H1 (cell line): ENCODE data around the gene PPP1R1A. TPM values are rescaled to one million over a fixed set of nuclear protein-coding genes. Genes with fewer than 3 reads are reported as not detected.

Source experiments
- CTCF ChIA-PET: fragments of 300-600 bp; sonication (Branson Sonifier 250); formaldehyde crosslinking; loops from one replicate; lab custom pipeline; 2021; ENCODE audit not compliant: partially characterized antibody; lab: Charles Lee
- POLR2A ChIA-PET: fragments of 300-600 bp; sonication (Branson Sonifier 250); formaldehyde crosslinking; loops from one replicate; lab custom pipeline; 2021; ENCODE audit warnings: inconsistent platforms; ENCODE audit not compliant: partially characterized antibody; lab: Charles Lee
- DNase-seq, 2 experiments: peaks; one replicate each; pipeline versions ENCODE4 v3.0.0 to v3.0.0-alpha.2; 2010 to 2022; ENCODE audit warnings: low spot score in 2 of 2, low read depth in 1 of 2, mixed read lengths in 1 of 2
- FAIRE-seq: peaks from 2 replicates; lab custom pipeline; 2011; peaks lifted over from hg19 to GRCh38; lab: Jason Lieb, UNC
- H2AFZ ChIP-seq: 2 replicates; pipeline ENCODE4 v1.8.1; 2012; ENCODE audit warnings: low read length, inconsistent platforms
- H2AK5ac ChIP-seq: 2 replicates; pipeline ENCODE4 v1.6.1; 2013; ENCODE audit warnings: low read depth, low read length
- H2BK120ac ChIP-seq: replicated peaks from 2 replicates; pipeline ENCODE3; 2013; ENCODE audit warnings: low read depth, low read length, inconsistent platforms
- H2BK12ac ChIP-seq: 2 replicates; pipeline ENCODE4 v1.6.1; 2013; ENCODE audit warnings: low read depth, low read length
- H2BK15ac ChIP-seq: 2 replicates; pipeline ENCODE4 v1.6.1; 2013; ENCODE audit warnings: low read length
- H2BK20ac ChIP-seq: 2 replicates; pipeline ENCODE4 v1.6.1; 2013; ENCODE audit warnings: low read length
- H2BK5ac ChIP-seq: 2 replicates; pipeline ENCODE4 v1.6.1; 2013; ENCODE audit warnings: low read depth, low read length
- H3K14ac ChIP-seq: 2 replicates; pipeline ENCODE4 v1.6.1; 2013; ENCODE audit warnings: inconsistent platforms; ENCODE audit not compliant: insufficient read length
- H3K18ac ChIP-seq: 2 replicates; pipeline ENCODE4 v1.6.1; 2013; ENCODE audit warnings: low read length; ENCODE audit errors: extremely low read depth
- H3K23ac ChIP-seq: 2 replicates; pipeline ENCODE4 v1.6.1; 2013; ENCODE audit warnings: inconsistent platforms; ENCODE audit not compliant: insufficient read length
- H3K23me2 ChIP-seq: 2 replicates; pipeline ENCODE4 v1.6.1; 2013; ENCODE audit warnings: low read depth, low read length
- H3K27ac ChIP-seq: 2 replicates; pipeline ENCODE4 v1.6.1; 2011; ENCODE audit warnings: low read depth, low read length, inconsistent platforms
- H3K27me3 ChIP-seq, 4 experiments: replicated peaks in 1 of 4; 1 replicate in 1 of 4; 2 replicates in 3 of 4; pipeline versions ENCODE4 v1.6.1 to v1.8.1; 2011 to 2013; ENCODE audit warnings: low read length in 3 of 4, mild to moderate bottlenecking in 3 of 4, inconsistent platforms in 2 of 4, mixed read lengths in 2 of 4, moderate library complexity in 1 of 4; ENCODE audit not compliant: control insufficient read depth in 3 of 4, insufficient read depth in 3 of 4; ENCODE audit errors: extremely low read depth in 1 of 4
- H3K36me3 ChIP-seq, 4 experiments: 2 replicates each; pipeline versions ENCODE4 v1.6.1 to v1.8.1; 2011 to 2013; ENCODE audit warnings: mild to moderate bottlenecking in 4 of 4, low read length in 3 of 4, moderate library complexity in 2 of 4, control low read depth in 1 of 4, inconsistent platforms in 1 of 4; ENCODE audit not compliant: insufficient read depth in 4 of 4, control insufficient read depth in 2 of 4
- H3K4ac ChIP-seq: replicated peaks from 2 replicates; pipeline ENCODE3; 2013; ENCODE audit warnings: low read length, low read depth, mixed read lengths, inconsistent platforms; ENCODE audit not compliant: insufficient read length
- H3K4me1 ChIP-seq, 4 experiments: replicated peaks in 1 of 4; 1 replicate in 1 of 4; 2 replicates in 3 of 4; pipeline versions ENCODE4 v1.6.1 to v1.8.1; 2011 to 2013; ENCODE audit warnings: low read length in 3 of 4, inconsistent platforms in 2 of 4, mixed read lengths in 1 of 4; ENCODE audit not compliant: insufficient read depth in 4 of 4, control insufficient read depth in 3 of 4
- H3K4me2 ChIP-seq, 2 experiments: 2 replicates each; pipeline versions ENCODE4 v1.6.1 to v1.8.1; 2011 to 2013; ENCODE audit warnings: low read depth in 2 of 2, low read length in 2 of 2, control low read depth in 1 of 2, inconsistent platforms in 1 of 2, mild to moderate bottlenecking in 1 of 2; ENCODE audit not compliant: insufficient read depth in 1 of 2
- H3K4me3 ChIP-seq, 4 experiments: fragments of 200-600, 300-600 bp in 1 of 4; sonication (generic), shearing (Covaris generic), sonication (Bioruptor Twin) in 1 of 4; 2 replicates each; pipeline versions ENCODE4 v1.5.1 to v1.8.1; 2011 to 2016; ENCODE audit warnings: low read length in 4 of 4, low read depth in 3 of 4, control low read depth in 2 of 4, inconsistent platforms in 2 of 4, mild to moderate bottlenecking in 2 of 4, mixed read lengths in 1 of 4, moderate library complexity in 1 of 4; ENCODE audit not compliant: insufficient read depth in 2 of 4; ENCODE audit errors: extremely low read depth in 1 of 4
- H3K56ac ChIP-seq: replicated peaks from 2 replicates; pipeline ENCODE3; 2013; ENCODE audit warnings: low read depth, mild to moderate bottlenecking, mixed read lengths, low read length, inconsistent platforms; ENCODE audit not compliant: insufficient read length
- H3K79me1 ChIP-seq: 2 replicates; pipeline ENCODE4 v1.6.1; 2013; ENCODE audit warnings: low read depth, low read length, control low read depth
- H3K79me2 ChIP-seq, 2 experiments: 2 replicates each; pipeline versions ENCODE4 v1.6.1 to v1.8.1; 2012 to 2013; ENCODE audit warnings: low read length in 2 of 2, mild to moderate bottlenecking in 2 of 2, inconsistent platforms in 1 of 2; ENCODE audit not compliant: insufficient read depth in 2 of 2, control insufficient read depth in 1 of 2
- H3K9ac ChIP-seq, 4 experiments: replicated peaks in 1 of 4; 1 replicate in 1 of 4; 2 replicates in 3 of 4; pipeline versions ENCODE4 v1.6.1 to v1.8.1; 2011 to 2013; ENCODE audit warnings: low read depth in 3 of 4, low read length in 3 of 4, control low read depth in 2 of 4, mild to moderate bottlenecking in 2 of 4, moderate library complexity in 2 of 4, inconsistent platforms in 1 of 4; ENCODE audit errors: extremely low read depth in 1 of 4
- H3K9me3 ChIP-seq, 2 experiments: 2 replicates each; pipeline versions ENCODE4 v1.6.1 to v1.8.1; 2012 to 2013; ENCODE audit warnings: mild to moderate bottlenecking in 2 of 2, moderate library complexity in 2 of 2, control low read depth in 1 of 2, inconsistent platforms in 1 of 2, low read depth in 1 of 2, low read length in 1 of 2, mixed read lengths in 1 of 2; ENCODE audit not compliant: insufficient read depth in 2 of 2
- H4K20me1 ChIP-seq, 2 experiments: replicated peaks in 1 of 2; 2 replicates each; pipeline versions ENCODE3 to v1.8.1; 2011 to 2013; ENCODE audit warnings: inconsistent platforms in 2 of 2, low read length in 2 of 2, mild to moderate bottlenecking in 1 of 2; ENCODE audit not compliant: insufficient read depth in 2 of 2, control insufficient read depth in 1 of 2
- H4K5ac ChIP-seq: 2 replicates; pipeline ENCODE4 v1.6.1; 2013; ENCODE audit warnings: low read length, low read depth, mixed read lengths, inconsistent platforms; ENCODE audit not compliant: insufficient read length
- H4K8ac ChIP-seq: 2 replicates; pipeline ENCODE4 v1.8.0; 2013; ENCODE audit warnings: mild to moderate bottlenecking, moderate library complexity, low read length, inconsistent platforms; ENCODE audit not compliant: insufficient read depth; ENCODE audit errors: extremely low read depth
- H4K91ac ChIP-seq: replicated peaks from 2 replicates; pipeline ENCODE3; 2013; ENCODE audit warnings: low read length, mixed read lengths, inconsistent platforms; ENCODE audit not compliant: insufficient read length
- RFX5 ChIP-seq: IDR thresholded peaks from 2 replicates; pipeline ENCODE4 v1.6.1; 2011; ENCODE audit warnings: low read depth, low read length, improper control_type of control experiment, borderline replicate concordance
- WGBS, 2 experiments: shearing (Covaris generic) in 1 of 2; methylation state at CpG; one replicate each; pipeline versions ENCODE4 v1.1.6 to v1.1.7; 2013 to 2015; ENCODE audit warnings: low lambda C conversion rate in 2 of 2, mixed read lengths in 2 of 2, inconsistent platforms in 1 of 2, low coverage in 1 of 2, missing lambda C conversion rate in 1 of 2; ENCODE audit not compliant: insufficient replicate concordance in 2 of 2, insufficient coverage in 1 of 2, insufficient read length in 1 of 2; ENCODE audit errors: extremely low coverage in 1 of 2, missing lambda C conversion rate in 1 of 2; 5-methylcytosine and 5-hydroxymethylcytosine counted together
- polyA plus RNA-seq, 7 experiments: library from polyadenylated mRNA; depleted of rRNA in 3 of 7; stranded (reverse) in 5 of 7; unstranded in 2 of 7; fragments of >200 nt in 5 of 7; fragments of 200-250 nt in 2 of 7; gene quantifications; 1 replicate in 5 of 7; 2 replicates in 1 of 7; 4 replicates in 1 of 7; pipeline versions ENCODE4 v1.2.1 to v1.2.3, GENCODE V29; 2011 to 2013; ENCODE audit warnings: missing spikeins in 2 of 7, mixed read lengths in 2 of 7
- total RNA-seq: library from RNA; stranded (reverse); fragmentation: NEBNext Ultra II Directional; extraction: Animal tissue kit (Norgen Biotek cat#: 25700); gene quantifications from 2 replicates; pipeline ENCODE4 v1.2.1, GENCODE V29; 2021

The PPP1R1A gene
- total and polyA plus RNA-seq, 2 of the 8 experiments (the other 6 are each of a cell fraction or from before 2014, with no cell fraction given), result 5.8 to 13.1 TPM

DNA sequence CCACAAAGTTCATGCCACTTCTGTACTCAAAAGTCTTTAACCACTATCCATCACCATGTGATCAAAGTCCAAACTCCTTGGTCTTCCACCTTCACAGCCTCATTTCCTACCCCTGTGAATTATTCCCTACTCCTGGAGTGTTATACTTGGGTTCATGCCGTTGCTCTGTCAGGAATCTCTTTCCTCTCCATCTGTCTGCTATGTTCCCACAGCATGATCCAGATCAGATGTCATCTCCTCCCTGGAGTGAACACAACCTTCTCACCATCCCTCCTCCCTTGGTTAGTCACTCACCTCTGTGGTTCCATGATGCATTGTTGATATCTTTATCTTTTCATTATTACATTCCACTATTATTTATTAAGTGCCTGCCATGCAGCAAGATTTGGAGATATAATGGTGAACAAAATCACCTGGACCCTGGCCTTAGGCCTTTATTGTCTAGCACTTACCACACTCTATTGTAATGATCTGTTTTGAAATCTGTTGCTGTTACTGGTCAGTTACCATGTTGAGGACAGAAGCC, 23.8 kb upstream of the PPP1R1A start:
- Histone ChIP-seq H2BK120ac (no peak overlapping the region), H2AFZ (no peak overlapping the region), H4K8ac (no peak overlapping the region)
- no peak for TF ChIP-seq RFX5
- TF ChIP-seq, all 59 proteins: peak for 0
- H3K14ac ChIP-seq, result no peak overlapping the region
- no peaks in the 10 kb centered on the region for H4K20me1 ChIP-seq
- no peak overlapping the region for H4K5ac ChIP-seq
- ChIA-PET CTCF (interaction anchor here (0.6 to 2.0 kb wide), 5 partner anchors 11 to 68 kb away, joined by 3 to 7 read pairs (median 3); no protein-coding TSS in a partner anchor), POLR2A (no interaction called here)
- no peak overlapping the region for H3K23ac ChIP-seq
- no peak overlapping the region for H2BK12ac ChIP-seq
- H3K79me2 ChIP-seq, result no peaks in the 10 kb centered on the region
- H3K56ac ChIP-seq, result no peak overlapping the region
- no peak overlapping the region for H4K91ac ChIP-seq
- H3K9me3 ChIP-seq, result no peaks in the 10 kb centered on the region
- H3K23me2 ChIP-seq, result no peaks in the 10 kb centered on the region
- no peak overlapping the region for H2BK20ac ChIP-seq
- no peak overlapping the region for H2BK15ac ChIP-seq
- 83% methylated on average over 1 of the region's 1 CpG; no CpG with 5 or more reads in 1 of the 2 experiments for WGBS, 2 experiments
- H3K4me3 ChIP-seq, result no peak overlapping the region
- DNase-seq, result no peak
- no peak overlapping the region for H2AK5ac ChIP-seq
- no peak overlapping the region for H3K4ac ChIP-seq
- H3K9ac ChIP-seq, result no peak overlapping the region
- H3K27me3 ChIP-seq, result peaks cover 4 to 68% (median 37%) of the 10 kb centered on the region in 4 experiments
- no peak overlapping the region for H3K27ac ChIP-seq
- no peak overlapping the region for H3K18ac ChIP-seq
- no peak overlapping the region for H3K4me2 ChIP-seq
- no peaks in the 10 kb centered on the region for H3K36me3 ChIP-seq
- no peaks in the 10 kb centered on the region for H3K4me1 ChIP-seq
- no peak overlapping the region for H2BK5ac ChIP-seq
- no peak for FAIRE-seq
- no peaks in the 10 kb centered on the region for H3K79me1 ChIP-seq
